Skeletal muscle satellite cell (primary cell): Measurements from ENCODE around the gene PSMD5.

Experiments used
- H3K27me3 ChIP-seq: 2 replicates; pipeline ENCODE4 v1.7.0; 2013; ENCODE audit warnings: low read length; ENCODE audit not compliant: control insufficient read depth, insufficient read depth
- H3K36me3 ChIP-seq: 2 replicates; pipeline ENCODE4 v1.7.0; 2013; ENCODE audit warnings: mild to moderate bottlenecking, control low read depth, low read length; ENCODE audit not compliant: insufficient read depth
- H3K4me1 ChIP-seq: 2 replicates; pipeline ENCODE4 v1.7.0; 2013; ENCODE audit warnings: low read length; ENCODE audit not compliant: control insufficient read depth, insufficient read depth
- H3K4me2 ChIP-seq: 2 replicates; pipeline ENCODE4 v1.7.0; 2013; ENCODE audit warnings: mild to moderate bottlenecking, low read length
- H3K4me3 ChIP-seq: 2 replicates; pipeline ENCODE4 v1.7.0; 2013; ENCODE audit warnings: low read length
- H3K9ac ChIP-seq: 2 replicates; pipeline ENCODE4 v1.7.0; 2013; ENCODE audit warnings: mild to moderate bottlenecking, low read depth, low read length, moderate library complexity
- H3K9me3 ChIP-seq: replicated peaks from 2 replicates; pipeline ENCODE4 v1.7.0; 2013; ENCODE audit warnings: mild to moderate bottlenecking, control low read depth, low read length

Gene PSMD5

DNA sequence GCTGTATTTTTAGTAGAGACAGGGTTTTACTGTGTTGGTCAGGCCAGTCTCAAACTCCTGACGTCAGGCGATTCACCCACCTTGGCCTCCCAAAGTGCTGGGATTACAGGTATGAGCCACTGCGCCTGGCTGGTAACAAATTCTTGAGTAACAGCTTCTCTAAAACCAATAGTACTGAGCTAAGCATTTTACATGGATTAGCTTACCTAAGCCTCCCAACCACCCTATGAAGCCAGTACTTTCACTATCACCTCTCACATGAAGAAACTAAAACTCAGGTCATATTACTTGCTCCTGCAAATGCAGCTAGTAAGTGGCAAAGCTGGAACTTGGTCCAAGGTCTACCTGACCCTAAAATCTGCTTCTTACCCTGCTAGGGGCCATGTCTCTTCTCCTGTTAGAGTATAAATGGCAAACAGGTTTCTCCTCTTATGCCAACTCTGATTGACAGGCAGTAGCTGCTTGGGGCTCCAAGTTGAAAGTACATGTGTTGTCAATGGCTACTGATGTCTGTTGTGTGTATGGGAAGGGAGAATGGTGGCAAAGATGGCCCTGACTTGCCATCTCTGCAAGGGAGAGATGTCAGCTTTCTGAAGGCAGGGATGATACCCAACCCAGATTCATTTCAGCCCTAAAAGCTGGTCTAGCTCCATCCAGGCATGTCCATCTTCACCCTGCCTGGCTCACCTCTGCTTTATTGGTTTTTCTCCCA is 30.2 kb upstream of the PSMD5 start:
- Histone ChIP-seq H3K4me3 (no peak overlapping the region), H3K9ac (no peak overlapping the region), H3K4me1 (peaks cover 37% of the 10 kb centered on the region), H3K36me3 (peaks cover 8% of the 10 kb centered on the region), H3K9me3 (no peaks in the 10 kb centered on the region), H3K4me2 (no peak overlapping the region), H3K27me3 (no peaks in the 10 kb centered on the region)

DNA sequence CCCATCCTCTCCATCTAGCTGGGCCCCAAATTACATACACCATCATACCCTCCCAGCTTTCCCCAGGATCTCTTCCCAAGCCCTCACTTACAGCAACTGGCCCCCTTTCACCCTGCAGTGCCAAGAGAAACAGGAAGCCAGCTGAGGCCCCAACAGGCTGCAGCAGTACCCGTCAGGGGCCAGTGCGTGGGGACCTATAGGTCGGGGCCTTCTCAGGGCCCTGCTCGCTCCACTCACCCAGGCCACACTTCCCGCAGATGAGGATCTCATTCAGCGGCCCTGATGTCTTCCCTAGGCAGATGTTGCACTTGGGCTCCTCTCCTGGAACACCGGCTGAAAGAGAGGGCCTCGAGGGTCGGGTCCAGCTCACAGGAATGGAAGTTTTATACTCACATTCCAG is 27.5 kb upstream of the PSMD5 start:
- H3K4me1 ChIP-seq = peaks cover 22% of the 10 kb centered on the region
- H3K9ac ChIP-seq = no peak overlapping the region
- H3K36me3 ChIP-seq = peaks cover 25% of the 10 kb centered on the region

DNA sequence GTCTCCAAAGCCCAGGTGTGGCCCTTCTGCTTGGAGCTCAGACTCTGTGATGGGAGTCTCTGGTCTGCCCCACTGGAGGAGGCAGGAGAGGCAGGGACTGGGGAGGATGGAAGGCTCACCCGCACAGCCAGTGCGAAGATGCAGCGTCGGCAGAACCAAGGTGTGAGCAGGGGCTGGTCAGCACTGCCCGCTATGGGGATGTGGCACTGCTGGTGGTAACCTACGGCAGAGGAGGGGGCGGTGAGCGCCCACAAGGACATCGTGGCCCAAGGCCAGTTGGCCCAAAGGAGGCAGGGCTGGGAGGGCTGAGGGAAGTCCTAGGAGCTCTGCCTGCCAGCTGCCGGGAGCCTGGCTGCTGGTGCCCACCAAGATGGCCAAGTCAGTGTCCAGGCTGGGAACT is 27.0 kb upstream of the PSMD5 start:
- Histone ChIP-seq H3K9ac (peak overlapping the region; percentile 71), H3K4me3 (peak overlapping the region; percentile 82)

More for the DNA sequence above, 27.5 kb upstream of the PSMD5 start:
- H3K4me3 ChIP-seq = no peak overlapping the region
- no peak overlapping the region for H3K4me2 ChIP-seq
- no peaks in the 10 kb centered on the region for H3K27me3 ChIP-seq
- H3K9me3 ChIP-seq = no peaks in the 10 kb centered on the region

DNA sequence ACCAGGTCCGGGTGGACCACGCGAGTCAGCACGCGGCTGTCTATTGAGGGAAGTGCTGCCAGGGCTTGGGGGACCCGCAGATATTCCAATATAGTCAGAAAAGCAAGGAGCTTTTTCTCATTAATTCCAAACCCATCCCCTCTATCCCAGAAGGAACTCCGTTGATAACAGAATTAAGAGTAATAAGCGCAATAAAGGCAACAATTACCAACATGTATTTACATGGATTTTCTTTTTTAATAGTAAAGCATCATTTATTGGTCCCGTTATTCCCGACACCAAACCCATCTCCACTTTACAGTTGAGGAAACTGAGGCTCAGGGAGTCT is 26.6 kb upstream of the PSMD5 start:
- Histone ChIP-seq H3K9ac (peak overlapping the region; percentile 71), H3K4me3 (peak overlapping the region; percentile 82), H3K4me2 (peak overlapping the region; percentile 86), H3K4me1 (peaks cover 22% of the 10 kb centered on the region), H3K27me3 (no peaks in the 10 kb centered on the region), H3K36me3 (peaks cover 25% of the 10 kb centered on the region), H3K9me3 (no peaks in the 10 kb centered on the region)

More for the DNA sequence above, 27.0 kb upstream of the PSMD5 start:
- Histone ChIP-seq H3K36me3 (peaks cover 25% of the 10 kb centered on the region), H3K4me1 (peaks cover 22% of the 10 kb centered on the region), H3K9me3 (no peaks in the 10 kb centered on the region), H3K4me2 (peak overlapping the region; percentile 86), H3K27me3 (no peaks in the 10 kb centered on the region)

DNA sequence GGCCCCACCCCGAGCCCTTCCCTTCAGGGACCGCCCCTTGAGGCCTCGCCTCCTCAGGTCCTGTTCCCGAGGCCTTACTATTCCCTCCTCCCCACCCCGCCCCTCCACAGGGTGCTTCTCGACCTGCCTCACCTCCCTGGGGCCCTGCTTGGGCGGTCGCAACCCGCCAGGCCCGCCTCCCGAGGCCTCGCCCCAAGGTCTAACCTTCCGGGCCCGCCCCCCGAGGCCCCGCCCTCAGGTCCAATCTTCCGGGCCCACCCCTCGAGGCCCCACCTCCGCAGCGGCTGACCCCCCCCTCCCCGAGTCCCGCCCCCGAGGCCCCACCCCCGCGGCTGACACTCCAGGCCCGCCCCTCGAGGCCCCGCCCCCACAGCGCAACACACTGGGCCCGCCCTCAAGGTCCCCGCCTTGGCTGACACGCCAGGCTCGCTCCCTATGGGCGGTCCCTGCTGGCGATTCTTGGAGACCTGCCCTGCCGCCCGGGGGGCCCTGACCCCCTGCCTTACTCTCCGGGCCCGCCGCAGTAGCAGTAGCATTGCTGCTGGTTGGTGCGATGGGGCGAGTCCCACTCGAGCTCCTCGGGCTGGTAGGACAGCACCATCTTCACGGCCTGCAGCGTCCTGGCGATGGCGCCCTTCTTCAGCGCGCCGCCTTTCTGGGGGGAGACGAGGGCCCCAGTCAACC is 26.1 kb upstream of the PSMD5 start:
- Histone ChIP-seq H3K36me3 (peaks cover 25% of the 10 kb centered on the region), H3K9me3 (no peaks in the 10 kb centered on the region), H3K4me2 (peak overlapping the region; percentile 86), H3K4me1 (peaks cover 22% of the 10 kb centered on the region), H3K9ac (peak overlapping the region; percentile 71), H3K4me3 (peak overlapping the region; percentile 82), H3K27me3 (no peaks in the 10 kb centered on the region)

DNA sequence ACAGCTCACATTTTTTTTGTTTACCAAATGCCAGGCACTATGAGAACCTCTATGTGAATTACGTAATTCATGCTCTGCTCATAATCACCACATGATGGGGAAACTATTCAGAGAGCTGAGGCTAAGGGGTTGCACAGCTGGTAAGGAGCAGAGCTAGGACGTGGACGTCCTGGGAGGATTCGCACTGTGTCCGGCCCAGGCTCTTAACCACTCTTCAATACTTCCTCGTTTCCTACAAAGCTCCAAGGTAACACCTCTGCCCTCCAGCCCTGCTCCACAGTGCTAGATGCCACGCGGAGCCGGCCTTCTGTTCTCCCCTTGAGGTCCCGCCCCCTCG is 25.6 kb upstream of the PSMD5 start:
- Histone ChIP-seq H3K36me3 (peaks cover 29% of the 10 kb centered on the region), H3K27me3 (no peaks in the 10 kb centered on the region), H3K9ac (peak overlapping the region; percentile 53), H3K4me2 (peak overlapping the region; percentile 83), H3K4me1 (peaks cover 22% of the 10 kb centered on the region), H3K9me3 (no peaks in the 10 kb centered on the region), H3K4me3 (peak overlapping the region; percentile 67)

DNA sequence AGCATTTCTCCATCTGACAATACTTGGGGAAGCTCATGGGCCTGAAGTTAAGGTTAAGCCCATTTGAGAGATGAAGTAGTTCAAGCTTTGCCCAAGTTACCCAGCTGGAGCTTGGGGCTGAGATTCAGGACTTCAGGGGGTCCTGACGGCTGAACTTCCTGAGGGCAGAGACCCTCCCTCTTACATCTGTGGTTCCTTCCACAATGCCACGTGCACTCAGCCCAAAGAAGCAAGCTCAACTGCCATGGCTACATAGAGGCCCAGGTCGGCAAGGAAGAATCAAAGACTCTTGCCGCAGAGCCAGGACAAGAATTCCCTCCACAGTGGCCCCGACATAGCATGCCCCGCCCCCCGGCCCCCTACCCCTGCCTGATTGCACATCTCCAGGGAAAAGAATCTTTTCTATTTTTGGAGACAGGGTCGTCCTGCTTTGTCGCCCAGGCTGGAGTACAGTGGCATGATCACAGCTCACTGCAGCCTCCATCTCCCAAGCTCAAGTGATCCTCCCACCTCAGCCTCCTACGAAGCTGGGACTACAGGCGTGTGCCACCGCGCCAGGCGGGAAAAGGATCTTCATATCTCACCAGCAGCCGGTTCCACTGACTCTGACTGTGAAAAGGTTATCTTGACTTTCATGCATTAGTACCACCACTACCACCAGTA is 25.1 kb upstream of the PSMD5 start:
- H3K9me3 ChIP-seq = no peaks in the 10 kb centered on the region
- no peaks in the 10 kb centered on the region for H3K27me3 ChIP-seq
- peak overlapping the region; percentile 67 for H3K4me3 ChIP-seq
- H3K9ac ChIP-seq = no peak overlapping the region
- peaks cover 22% of the 10 kb centered on the region for H3K4me1 ChIP-seq
- peaks cover 28% of the 10 kb centered on the region for H3K36me3 ChIP-seq
- H3K4me2 ChIP-seq = peak overlapping the region; percentile 83

DNA sequence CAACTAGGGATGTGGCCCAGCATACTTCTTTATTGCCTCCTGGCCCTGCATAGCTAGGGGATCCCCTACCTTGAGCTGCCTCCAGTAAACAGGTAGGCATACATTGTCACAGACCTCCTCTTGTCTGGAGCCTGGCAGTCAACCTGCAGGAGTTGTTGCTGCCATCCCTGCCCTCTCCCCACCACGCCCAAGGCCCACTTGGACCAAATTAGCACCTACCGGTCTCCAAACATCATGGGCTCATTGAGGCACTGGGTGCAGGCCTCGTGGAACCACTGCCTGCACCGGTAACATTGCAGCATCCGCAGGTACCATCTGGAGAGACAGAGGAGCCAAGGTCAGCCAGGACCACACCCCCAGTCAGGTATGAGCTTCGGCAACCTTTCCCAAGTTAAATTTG is 23.9 kb upstream of the PSMD5 start:
- H3K9ac ChIP-seq = no peak overlapping the region
- no peaks in the 10 kb centered on the region for H3K9me3 ChIP-seq
- no peak overlapping the region for H3K4me3 ChIP-seq
- no peaks in the 10 kb centered on the region for H3K27me3 ChIP-seq
- H3K4me2 ChIP-seq = no peak overlapping the region
- H3K36me3 ChIP-seq = peaks cover 38% of the 10 kb centered on the region
- peaks cover 22% of the 10 kb centered on the region for H3K4me1 ChIP-seq

DNA sequence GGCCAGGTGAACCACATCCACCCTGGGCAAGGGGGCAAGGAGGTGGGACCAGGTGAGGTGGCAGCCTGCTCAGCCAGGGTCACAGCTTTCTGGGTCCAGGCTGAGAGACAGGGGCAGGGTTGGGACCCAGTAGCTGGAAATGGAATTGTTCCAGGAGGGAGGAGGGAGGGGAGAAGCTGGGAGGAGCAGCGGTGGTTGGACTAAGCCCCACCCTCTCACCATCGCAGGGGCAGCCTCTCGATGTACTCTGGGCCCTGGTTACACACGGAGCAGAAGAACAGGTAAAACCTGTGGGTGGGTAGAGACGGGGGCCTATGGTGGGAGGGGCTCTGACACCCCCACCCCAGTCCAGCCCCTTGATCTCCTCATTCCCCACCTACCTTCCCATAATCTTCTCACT is 23.1 kb upstream of the PSMD5 start:
- Histone ChIP-seq H3K4me3 (no peak overlapping the region), H3K4me1 (peaks cover 22% of the 10 kb centered on the region), H3K9me3 (no peaks in the 10 kb centered on the region), H3K36me3 (peaks cover 46% of the 10 kb centered on the region), H3K27me3 (no peaks in the 10 kb centered on the region), H3K9ac (no peak overlapping the region), H3K4me2 (no peak overlapping the region)

DNA sequence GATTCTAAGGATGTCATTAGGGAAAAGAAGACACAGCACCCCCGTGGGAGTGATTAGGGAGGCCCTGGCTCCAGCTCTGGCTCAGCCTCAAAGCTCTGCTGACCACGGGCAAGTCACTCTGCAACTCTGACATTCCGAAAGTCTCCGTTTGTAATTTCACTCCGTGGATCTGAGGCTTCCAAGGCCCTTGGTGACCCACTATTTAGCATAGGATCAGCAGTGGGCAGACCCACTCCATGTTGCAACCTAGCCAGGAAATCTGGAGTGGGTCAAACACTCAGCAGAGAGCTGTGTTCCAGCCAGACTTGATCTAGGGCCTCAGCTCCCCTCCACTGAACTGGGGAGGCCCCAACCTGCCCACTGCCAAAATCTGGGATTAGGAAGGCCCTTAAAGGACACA is 22.5 kb upstream of the PSMD5 start:
- Histone ChIP-seq H3K4me3 (no peak overlapping the region), H3K9me3 (no peaks in the 10 kb centered on the region), H3K4me1 (peaks cover 19% of the 10 kb centered on the region), H3K4me2 (no peak overlapping the region), H3K9ac (no peak overlapping the region), H3K36me3 (peaks cover 48% of the 10 kb centered on the region), H3K27me3 (no peaks in the 10 kb centered on the region)

DNA sequence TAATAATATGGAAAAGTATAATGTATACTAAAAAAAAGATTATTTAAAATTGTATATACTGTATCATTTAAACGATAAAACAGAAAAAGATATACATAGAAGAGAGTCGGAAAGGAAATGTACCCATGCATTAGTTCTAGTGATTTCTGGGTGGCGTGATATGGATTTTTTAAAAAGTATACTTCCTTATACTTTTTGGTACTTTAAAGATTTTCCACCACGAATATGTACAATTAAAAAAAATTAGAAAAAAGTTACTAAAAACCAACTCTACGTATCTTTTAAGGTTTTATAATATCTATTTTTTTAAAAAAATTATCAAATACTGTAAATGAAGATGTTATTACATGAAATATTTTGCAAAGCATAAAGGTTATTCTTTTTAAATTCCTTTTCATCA is 22.0 kb upstream of the PSMD5 start:
- Histone ChIP-seq H3K4me2 (no peak overlapping the region), H3K4me3 (no peak overlapping the region), H3K36me3 (peaks cover 51% of the 10 kb centered on the region), H3K27me3 (no peaks in the 10 kb centered on the region), H3K9ac (no peak overlapping the region), H3K4me1 (peaks cover 14% of the 10 kb centered on the region), H3K9me3 (no peaks in the 10 kb centered on the region)
